Upper lobe of left lung (tissue), 4 donors: ENCODE data around the gene RITA1.

Experiments used
- CTCF ChIP-seq, 6 experiments: fragments of 450-650 bp in 4 of 6; fragments of 200-600 bp in 2 of 6; sonication (generic) in 2 of 6; IDR thresholded peaks; one replicate each; pipeline ENCODE4 v1.5.1; 2016 to 2019; ENCODE audit warnings: antibody characterized with exemption in 6 of 6
- POLR2A ChIP-seq, 4 donors: fragments of 450-650 bp; IDR thresholded peaks; one replicate each; pipeline ENCODE4 v1.5.1; 2016 to 2017; ENCODE audit warnings: antibody characterized with exemption in 4 of 4, mild to moderate bottlenecking in 2 of 4

DNA sequence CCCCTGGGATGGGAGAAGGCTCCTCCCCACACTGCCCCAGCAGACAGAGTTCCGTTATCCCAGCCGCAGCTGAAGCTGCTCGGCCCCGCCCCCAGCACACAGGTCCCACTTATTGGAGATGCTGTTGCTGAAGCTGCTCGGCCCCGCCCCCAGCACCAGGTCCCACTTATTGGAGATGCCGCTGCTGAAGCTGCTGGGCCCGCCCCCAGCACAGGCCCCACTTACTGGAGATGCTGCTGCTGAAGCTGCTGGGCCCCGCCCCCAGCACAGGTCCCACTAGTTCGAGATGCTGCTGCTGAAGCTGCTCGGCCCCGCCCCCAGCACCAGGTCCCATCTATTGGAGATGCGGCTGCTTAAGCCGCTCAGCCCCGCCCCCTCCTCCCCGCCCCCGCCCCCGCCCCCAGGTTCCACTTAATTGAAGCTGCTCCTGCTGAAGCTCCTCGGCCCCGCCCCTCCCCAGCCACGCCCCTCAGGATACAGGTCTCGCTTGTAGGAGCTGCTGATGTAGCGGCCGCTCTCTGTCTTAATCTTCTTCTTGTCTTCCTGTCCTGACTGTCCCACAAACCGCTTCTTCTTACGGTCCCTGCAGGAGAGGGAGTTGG is 24.0 kb upstream of the RITA1 start:
- no peak for TF ChIP-seq CTCF (IDR thresholded peaks at IDR 0.05)
- no peak for TF ChIP-seq POLR2A (IDR thresholded peaks at IDR 0.05)
